Forelimb muscle (tissue), 1 donor: ENCODE measurements around the gene GATB. TPM values are rescaled to one million over a fixed set of nuclear protein-coding genes. Genes with fewer than 3 reads are reported as not detected.

Experiments
- DNase-seq: peaks from one replicate; pipeline ENCODE4 v3.0.0-alpha.2; 2013; ENCODE audit warnings: low read depth
- polyA plus RNA-seq: library from polyadenylated mRNA; unstranded; fragments of 120-200 nt; gene quantifications from one replicate; pipeline ENCODE4 v1.2.1, GENCODE V29; 2013; ENCODE audit not compliant: insufficient read length

Gene GATB
- polyA plus RNA-seq, 1 donor = 21.4 TPM

DNA sequence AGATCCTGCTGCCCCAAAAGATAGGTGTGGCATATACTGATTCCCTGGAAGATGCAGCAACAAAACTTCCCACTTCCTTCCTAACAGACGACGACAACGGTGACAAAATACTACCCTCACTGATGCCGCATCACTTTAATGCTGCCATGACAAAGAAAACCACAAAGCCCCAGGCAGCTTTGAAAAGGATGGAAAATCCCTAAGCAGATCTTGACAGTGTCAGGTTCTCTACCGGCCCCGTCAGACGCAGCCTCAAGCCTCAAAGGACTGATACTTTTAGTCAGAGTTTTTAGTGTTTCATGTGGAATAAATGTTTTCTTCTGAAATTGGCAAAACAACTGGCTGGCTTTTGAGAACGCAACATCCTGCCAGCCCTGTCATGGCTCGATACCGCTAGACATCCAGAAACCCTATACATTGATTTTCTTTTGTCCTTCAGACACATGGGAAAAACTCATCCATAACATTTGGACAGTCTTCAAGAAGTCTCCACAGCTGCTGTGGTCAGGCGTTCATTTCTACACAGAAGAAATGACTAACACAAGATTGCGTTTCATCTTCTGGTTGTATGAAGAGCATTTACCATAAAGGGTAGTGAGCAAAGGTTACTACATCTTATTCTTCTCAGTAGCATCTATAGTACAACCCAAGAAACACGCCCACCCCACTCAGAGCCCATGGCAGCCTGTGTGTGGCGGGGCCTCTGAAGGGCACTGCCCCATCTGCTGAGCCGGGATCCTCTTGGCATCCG is 60.1 kb downstream of the GATB start:
- DNase-seq = no peak

DNA sequence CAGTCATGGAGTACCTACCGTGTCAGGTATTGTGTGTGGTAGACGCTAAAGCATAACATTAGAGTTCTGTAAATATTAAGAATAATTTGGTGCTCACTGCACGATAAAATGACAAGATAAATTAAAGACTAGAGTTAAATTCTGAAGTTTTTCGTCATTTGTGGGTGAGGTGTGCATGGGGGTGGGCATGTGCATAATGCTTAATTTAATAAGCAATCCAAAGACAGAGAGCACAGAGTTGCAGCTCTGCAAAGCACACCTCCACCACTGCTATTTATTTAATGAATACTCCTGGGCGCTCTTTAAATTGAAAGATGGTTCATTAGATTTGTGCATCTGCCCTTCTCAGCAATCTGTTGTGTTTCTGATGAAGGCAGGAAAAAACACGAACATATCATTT is 62.6 kb downstream of the GATB start:
- no peak for DNase-seq

DNA sequence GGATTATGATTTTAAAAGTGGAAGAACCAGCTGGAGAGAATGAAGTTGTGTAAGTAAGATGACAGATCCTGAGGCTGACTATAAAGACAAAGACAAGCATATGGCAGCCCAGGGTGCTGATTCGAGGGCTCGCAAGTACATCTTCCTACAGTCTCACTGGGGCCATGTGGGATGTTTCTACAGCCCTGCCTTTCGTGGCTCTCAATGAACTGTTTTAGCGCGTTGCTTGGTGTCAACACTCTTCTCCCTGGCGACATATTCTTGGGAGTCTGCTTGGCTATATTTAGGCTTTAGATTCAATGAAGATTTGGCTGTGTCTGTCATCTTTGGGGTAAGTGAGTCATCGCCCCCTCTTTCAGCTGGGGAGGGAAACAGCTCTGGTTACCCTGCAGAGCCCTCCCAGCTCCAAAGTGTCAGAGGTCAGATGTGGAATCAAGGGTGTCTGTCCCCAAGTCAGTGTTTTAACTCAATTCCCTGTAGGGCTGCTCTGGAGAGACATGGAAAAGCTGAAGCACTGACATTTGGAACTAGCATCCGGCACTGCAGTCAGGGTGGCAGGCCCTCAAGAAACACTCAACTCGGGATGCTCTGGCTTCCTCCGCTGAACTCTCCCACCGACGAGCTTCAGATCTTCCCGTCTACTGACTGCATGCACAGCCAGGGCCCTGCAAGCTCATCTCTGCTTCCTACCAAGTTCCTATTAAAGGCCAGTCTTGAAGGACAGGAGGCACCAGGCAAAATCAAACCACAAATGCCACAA is 65.7 kb downstream of the GATB start:
- DNase-seq = no peak

DNA sequence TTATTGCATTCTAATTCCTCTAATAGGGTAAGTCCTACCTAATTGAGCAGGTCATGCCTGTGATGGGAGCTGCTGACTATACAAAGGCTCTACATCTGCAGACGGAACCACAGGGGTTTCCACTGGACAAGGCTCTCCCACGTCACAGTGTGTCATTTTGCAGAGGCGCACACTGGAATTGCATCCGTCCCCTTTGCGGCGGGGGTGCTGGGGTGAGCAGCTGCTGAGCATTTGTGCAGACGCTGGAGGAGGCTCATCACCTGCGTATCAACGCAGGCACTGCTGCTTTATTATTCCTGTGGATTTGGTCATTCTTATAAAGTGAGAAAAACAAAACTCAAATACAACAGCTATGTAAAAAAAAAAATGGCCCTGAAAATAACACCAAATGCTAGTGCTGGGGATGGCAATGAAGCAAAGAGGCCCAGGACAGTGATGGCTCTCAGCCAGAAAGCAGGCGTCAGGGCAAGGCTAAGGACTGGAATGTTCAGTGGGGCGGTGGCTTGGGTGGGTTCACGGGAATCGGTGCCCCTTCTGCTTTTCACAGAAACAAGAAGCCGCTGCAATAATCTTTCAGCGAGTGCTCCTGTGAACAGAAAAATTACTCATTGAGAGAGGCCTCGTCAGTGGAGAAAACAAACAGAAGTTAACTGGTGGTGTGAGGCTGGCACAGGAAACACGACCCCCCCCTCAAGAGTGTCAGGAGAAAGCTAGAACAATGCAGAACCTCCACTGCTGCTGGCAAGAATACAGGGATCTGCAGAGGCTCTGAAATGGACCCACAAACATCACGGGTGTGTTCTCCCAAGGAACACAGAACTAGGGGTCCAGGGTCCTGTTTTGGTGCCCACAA is 67.8 kb downstream of the GATB start:
- DNase-seq = no peak

DNA sequence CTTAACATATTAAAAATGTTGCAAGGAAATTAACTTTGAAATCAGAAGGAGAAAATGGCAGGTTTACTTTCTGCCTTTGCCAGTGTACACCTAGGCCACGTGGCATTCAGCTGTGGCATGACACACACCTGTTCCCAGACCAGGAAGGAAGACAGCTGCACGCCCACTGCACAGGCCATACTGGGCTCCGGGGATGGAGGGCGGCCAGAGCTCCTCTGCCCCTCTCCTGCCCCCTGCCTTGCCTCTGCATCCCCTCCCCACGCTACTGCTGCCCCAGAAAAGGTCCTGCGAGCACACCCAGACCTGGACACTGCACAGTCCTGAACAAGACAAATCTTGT is 68.4 kb downstream of the GATB start:
- DNase-seq = no peak

DNA sequence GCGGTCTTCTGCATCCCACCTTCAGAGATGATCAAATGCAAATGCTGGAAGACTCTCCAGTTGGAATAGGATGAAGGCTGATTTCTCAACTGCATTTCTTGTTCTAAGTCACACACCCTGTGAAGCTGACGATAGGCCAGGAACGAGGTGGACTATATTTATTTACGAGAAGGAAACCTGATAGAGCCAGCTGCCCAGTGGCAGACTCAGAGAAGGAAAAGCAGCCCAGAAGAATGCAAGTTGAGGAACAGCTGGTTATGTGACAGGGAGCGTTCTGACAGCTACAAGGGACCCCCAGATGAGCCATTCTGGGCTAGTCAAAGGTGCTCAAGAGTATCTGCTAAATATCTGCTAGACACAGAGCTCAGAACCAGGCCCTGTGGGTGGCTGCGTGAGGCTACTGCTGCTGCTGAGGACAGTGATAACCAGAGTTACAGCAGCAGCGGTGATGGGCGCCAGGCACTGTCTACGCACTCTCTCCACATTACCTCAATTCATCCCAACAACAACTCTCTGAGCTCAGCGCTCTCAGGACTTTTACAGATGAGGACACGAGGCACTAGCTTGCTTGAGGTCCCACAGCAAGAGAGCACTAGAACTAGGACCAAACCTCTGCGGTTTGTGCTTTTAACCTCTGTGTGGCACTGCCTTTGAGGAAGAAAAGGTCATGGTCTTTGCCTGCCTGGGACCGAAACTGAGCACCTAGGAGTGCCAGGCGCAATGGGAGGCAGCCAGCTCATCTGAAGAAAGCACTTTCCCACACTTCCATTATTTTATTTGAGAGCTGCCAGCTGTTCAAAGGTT is 69.0 kb downstream of the GATB start:
- DNase-seq = no peak

DNA sequence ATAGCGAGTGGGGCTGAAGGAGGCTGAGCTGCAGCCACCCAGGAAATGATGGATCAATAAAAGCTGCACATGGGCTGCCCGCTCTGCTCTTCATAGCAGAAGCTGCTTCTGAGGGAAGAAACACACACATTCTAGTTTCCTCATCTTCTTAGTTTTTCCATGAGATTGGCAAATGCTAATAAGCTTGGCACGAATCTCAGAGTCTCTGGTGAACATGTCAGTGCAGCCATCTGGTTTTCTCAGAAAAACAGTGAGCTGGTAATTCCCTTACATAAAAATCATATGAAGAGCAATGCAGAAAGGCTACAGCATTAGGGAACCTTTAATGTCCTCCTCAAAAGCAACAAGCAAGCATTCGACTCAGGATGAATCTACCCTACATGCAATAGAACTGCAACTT is 69.9 kb downstream of the GATB start:
- no peak for DNase-seq

DNA sequence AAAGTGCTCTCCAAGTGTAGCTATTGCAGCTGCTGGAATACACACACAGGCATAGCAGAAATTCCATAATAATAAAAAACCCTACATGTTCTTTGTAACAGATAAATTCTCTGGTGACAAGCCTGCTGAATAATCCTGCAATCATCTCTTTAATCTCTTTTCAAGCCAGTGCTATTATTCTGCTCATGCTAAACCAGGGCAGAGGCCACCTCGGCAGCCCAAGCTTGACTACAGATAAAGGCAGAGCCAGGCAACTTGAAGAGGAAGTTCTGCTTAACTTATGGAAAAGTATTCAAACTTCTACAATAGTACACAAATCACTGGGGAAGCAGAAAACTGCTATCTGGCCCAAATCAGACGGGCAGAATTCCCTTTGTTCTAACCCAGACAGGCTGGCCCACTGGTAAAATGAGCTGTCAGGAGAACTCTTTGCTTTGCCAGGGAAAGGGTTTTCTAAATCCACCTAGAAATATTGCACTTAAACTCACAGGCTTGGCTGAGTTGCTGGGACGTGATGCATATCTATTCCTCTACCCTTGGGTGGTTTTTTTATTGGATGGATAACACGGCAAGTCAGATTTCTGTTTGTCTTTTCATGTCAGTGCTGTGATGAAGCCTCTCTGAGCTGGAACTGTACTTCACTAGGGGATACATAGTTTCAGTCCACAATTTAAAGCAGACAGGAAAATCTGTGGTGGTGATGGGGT is 70.5 kb downstream of the GATB start:
- no peak for DNase-seq

DNA sequence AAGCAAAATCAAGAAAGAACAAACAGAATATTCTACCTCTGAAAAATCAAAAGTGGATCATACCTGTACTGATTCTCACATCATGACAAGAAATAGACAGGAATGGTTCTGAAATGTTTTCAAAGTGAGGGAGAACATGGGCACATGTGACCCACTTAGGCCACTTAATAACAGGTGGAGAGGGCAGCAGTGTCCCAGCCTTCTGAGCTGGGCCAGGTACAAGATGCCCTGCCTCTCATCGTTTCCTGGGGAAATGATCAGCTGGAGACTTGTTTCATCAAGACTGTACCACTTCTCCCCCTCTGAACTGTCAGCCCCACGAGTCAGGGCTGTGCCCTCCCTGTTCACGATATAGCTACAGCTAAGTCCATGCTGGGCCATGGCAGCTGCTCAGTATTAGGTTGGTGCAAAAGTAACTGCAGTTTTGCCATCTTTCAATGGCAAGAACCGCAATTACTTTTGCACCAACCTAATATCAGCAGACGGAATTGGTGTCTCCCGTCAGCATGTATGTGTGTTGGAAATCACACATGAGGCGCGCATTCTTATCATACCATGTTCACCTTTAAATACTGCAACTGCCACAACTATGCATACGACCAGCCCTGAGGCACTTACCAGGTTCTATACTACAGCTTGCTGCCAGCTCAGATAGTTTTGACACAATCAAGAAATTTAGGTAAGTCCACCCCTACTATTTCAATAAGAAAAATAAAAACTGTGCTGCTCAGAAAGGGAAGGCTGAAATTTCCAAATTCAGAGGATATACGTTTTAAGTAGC is 71.4 kb downstream of the GATB start:
- DNase-seq = no peak

DNA sequence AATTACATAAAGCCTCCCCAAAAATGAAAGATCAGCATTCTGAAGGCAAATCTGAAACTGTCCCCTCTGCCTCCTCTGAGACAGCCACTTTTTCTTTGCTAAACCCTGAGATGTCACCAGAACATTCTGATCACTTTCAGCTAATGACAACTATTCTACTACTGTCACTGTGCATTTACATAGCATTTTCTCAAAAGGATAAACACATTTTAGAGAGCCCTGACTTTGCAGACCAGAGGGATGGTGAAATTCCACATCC is 72.1 kb downstream of the GATB start:
- no peak for DNase-seq

DNA sequence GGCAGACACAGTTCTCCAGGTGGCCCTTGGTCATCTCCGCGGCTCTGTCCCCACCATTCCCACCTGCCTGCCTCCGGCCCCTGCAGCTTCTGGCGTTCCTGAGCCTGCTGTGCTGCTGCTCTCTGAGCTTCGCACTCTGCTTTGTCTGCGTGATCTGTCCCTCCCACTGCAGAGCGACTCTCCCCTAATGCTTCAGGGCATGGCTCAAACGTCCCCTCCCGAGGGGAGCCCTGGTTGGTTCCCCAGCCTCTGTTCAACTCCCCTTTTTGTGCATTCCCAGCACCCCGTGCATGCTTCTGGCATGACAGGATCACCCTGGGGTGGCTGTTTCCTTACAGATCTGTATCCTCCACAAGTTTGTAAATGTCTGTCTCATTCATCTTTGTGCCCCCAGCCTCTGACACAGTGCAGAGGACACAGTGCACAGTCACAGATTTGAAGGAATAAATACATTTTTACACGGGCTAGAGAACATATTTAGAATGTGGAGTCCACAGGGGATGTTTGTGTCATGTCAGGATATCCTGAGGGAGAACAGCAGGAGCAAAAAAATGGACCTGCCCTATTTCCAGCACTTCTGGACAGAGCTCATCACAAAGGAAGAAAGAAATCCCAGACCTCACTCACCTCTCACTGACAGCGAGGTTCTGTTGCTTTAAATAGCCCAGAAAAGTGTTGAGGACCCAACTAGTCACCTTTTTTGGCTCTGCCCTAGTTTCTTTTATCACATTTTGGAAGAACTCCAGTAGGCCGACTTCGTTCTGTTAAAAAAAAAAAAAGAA is 72.6 kb downstream of the GATB start:
- DNase-seq = no peak

DNA sequence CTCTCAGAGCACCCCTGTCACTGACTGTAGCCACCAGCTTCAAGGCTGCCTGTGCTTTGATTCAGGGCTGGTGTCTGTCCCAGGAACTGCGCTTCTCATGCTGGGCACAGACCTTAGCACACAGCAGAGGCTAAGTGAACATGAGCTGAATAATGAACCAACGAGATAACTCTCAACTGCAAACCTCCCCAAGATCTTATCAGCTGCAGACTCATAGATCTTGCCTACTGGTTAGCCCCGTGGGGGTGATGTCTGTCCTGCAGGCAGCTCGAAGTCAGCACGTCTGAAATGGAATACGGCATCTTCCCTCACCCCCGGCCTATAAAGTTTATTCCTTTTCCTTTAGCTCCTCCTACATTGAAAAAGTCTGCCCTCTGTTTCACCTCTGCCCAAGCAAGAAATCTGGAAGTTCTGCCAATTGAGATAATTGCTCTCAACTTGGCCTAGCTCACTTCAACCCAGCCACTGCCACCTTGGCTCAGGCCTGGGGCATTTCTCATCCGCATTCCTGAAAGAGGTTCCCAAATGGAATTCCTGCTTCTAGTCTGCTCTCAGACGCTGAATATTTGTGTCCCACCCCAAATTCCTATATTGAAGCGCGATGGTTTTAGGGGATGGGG is 73.7 kb downstream of the GATB start:
- no peak for DNase-seq

DNA sequence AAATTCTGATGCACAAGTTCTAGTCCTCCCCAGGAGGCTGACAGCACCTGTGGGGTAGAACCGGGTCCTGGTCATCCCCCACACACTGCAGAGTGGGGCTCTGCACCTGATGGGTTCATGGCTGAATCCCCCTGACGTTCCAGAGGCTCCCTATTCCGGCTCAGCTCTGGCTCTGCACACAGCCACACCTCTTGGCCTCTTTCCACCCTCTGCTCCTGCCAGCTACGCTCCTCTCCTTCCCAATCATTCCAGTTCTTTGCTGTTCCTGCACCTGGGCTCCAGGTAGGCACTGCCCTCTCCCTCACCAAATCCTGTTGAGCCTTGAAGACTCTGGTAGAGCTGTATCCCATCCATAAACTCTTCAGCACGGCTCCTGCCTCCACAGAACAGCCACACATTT is 75.5 kb downstream of the GATB start:
- DNase-seq = no peak

DNA sequence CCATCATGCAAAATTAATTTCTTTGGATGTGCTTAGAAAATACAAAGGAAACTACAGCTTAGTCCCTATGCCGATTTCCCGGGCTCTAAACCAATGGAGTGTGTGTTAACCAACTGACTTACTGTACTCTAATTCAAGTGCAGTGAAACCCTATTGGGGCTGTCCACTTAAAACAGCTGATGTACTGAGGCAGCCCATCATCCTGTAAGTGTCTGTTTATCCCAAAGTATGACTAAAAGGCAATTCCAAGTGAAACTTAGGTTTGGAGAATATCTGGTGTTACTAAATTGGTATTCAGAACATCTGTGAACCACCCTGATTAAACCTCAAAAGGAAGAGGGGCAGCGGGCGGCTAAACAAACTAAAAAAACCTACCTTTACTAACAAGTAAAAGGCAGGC is 79.7 kb downstream of the GATB start:
- DNase-seq = no peak

DNA sequence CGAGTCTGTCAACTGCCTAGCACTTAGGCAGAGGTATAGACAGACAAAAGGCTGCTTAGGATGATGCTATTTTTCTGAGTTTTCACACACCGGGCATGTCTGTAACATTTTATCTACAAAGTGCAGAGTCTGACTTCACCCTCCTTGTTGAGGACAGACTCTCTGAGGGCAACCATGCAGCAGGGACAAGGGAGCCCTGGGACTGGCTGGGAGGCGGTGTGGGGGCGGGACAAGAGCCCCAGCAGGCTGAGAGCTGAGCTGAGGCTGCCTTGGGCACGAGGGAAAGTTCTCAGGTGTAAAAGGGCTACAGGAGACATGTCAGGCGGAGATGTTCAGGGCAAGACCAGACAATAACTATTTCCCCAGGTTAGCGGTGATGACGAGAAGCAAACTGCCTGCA is 81.6 kb downstream of the GATB start:
- DNase-seq = no peak

DNA sequence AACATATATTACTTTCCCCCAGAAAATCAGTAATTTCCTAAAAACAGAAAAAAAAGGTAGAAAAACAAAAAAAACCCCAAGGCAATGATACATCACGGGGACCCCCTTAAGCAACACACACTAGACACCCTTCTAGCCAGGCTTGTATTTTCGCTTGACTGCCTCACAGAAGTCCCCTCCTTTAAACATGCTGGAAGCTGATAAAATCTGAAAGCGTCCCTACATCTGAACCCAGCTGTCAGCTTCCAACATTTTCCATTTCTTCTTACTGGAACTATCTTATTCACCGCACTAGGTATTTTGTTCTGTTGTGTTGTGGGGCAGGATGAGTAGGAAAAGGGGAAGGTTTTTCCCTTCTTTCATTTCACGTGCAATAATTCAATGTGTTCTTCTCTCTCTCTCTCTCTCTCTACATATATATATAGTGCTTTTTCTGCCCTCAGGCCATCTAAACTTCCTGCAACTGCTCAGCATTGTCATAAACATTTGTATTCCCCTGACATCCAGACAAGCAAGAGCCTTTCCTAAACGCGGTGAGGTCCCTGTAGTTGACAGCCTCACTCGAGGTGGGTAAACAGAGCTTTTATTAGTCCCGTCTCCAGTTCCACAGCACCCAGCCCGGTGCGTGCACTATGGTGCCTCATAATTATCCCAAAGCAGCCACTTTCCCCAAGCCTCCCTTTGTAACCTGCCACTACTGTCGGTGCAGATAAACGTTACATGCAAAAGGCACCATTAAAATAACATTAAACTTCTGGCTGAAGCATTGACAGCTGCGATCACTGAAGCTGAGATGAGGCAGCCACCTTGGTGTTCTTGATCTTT is 82.5 kb downstream of the GATB start:
- no peak for DNase-seq

DNA sequence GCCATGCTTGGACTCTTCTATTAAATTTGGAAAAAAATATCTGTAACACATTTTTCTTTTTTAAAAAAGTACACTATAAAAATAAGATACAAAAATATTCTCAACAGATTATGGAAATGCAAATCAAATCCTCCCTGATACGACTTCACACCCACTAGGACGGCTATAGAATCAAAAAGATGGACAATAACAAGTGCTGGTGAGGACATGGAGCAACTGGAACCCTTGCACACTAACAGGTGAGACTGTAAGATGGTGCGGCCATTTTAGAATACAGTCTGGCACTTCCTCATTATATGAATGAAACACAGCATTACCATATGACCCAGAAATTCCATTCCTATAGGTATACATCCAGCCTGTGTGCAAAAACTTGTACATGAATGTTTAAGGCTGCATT is 83.6 kb downstream of the GATB start:
- no peak for DNase-seq

DNA sequence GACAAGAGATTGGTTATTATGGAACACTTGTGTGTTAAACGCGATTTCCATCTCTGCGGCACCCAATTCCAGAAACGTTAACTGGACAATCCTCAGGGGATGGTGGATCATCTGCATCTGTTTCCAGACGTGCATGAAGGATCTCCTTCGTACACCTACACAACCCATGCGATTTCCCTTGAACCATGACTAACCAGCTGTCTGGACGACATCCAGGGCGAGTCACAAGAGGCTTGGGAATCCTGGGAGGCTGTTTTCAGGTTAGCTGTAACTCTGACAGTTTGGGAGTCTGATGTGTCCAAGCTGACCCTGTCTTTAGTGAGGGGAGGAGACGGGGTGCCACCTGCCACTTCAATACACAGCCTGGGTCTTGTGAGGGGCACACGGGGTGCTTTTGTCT is 84.5 kb downstream of the GATB start:
- DNase-seq = no peak
